ENCODE results near the gene SYT1. TPM values are rescaled to one million over a fixed set of nuclear protein-coding genes. Genes with fewer than 3 reads are reported as not detected.
A peak's percentile ranks its signal among the peaks of the same experiment; 100 is the strongest.

SYT1 gene
- total RNA-seq, 2 experiments from 2014 or later, result not detected

GRCh38 chr12:79406993-79407392, 542.4 kb downstream of the SYT1 start:
- CTCF ChIA-PET, result no interaction called here
- no peak for ATAC-seq (ENCODE audit: poor library complexity)
- intact Hi-C loops (cut with DNase I, micrococcal nuclease), result no loop called here
- Mint-ChIP-seq H3K4me1 (ENCODE audit: low read depth) (no peaks in the 10 kb centered on the region), H3K9me3 (no peaks in the 10 kb centered on the region), H3K4me3 (no peak overlapping the region), H3K27me3 (no peaks in the 10 kb centered on the region), H3K27ac (no peak overlapping the region), H3K36me3 (ENCODE audit: low read depth) (no peaks in the 10 kb centered on the region)
- no peak for TF ChIP-seq CTCF (IDR thresholded peaks at IDR 0.05)
- no peak overlapping the region for H3K27ac ChIP-seq (ENCODE audit: low read depth in 1 of 2, low read length in 2 of 2)
- peaks cover 0 to 1% of the 10 kb centered on the region in 2 experiments for H3K9me3 ChIP-seq (ENCODE audit: control insufficient read depth in 1 of 2, insufficient read depth in 1 of 2, low read length in 2 of 2)
- H3K27me3 ChIP-seq (ENCODE audit: control insufficient read depth in 1 of 2, insufficient read depth in 2 of 2, low read length in 2 of 2), result no peaks in the 10 kb centered on the region
- no peak for DNase-seq
- no peaks in the 10 kb centered on the region for H3K4me1 ChIP-seq (ENCODE audit: insufficient read depth, low read length)
- POLR2A ChIA-PET, result no interaction called here
- no peaks in the 10 kb centered on the region for H3K36me3 ChIP-seq (ENCODE audit: insufficient read depth, low read length)
- no peak overlapping the region for H3K4me3 ChIP-seq (ENCODE audit: low read length)

- Mint-ChIP-seq H3K27me3 (no peaks in the 10 kb centered on the region), H3K4me3 (no peak overlapping the region), H3K9me3 (no peaks in the 10 kb centered on the region), H3K4me1 (ENCODE audit: low read depth) (no peaks in the 10 kb centered on the region), H3K27ac (no peak overlapping the region), H3K36me3 (ENCODE audit: low read depth) (no peaks in the 10 kb centered on the region)
- peak in 3 of 14 experiments; percentile 4 to 11 (median 5) for DNase-seq
- H3K27me3 ChIP-seq (ENCODE audit: control insufficient read depth in 1 of 2, insufficient read depth in 2 of 2, low read length in 2 of 2), result no peaks in the 10 kb centered on the region
- peaks cover 0 to 3% of the 10 kb centered on the region in 2 experiments for H3K9me3 ChIP-seq (ENCODE audit: control insufficient read depth in 1 of 2, insufficient read depth in 1 of 2, low read length in 2 of 2)
- intact Hi-C loops (cut with DNase I, micrococcal nuclease), result no loop called here
- H3K4me3 ChIP-seq (ENCODE audit: low read length), result no peak overlapping the region
- no peaks in the 10 kb centered on the region for H3K4me1 ChIP-seq (ENCODE audit: insufficient read depth, low read length)
- no peak for TF ChIP-seq CTCF (IDR thresholded peaks at IDR 0.05)
- ChIA-PET CTCF (no interaction called here), POLR2A (no interaction called here)
- H3K36me3 ChIP-seq (ENCODE audit: insufficient read depth, low read length), result no peaks in the 10 kb centered on the region
- ATAC-seq (ENCODE audit: poor library complexity), result no peak
- no peak overlapping the region for H3K27ac ChIP-seq (ENCODE audit: low read depth in 1 of 2, low read length in 2 of 2)
These were observed 543.4 kb downstream of the SYT1 start for GRCh38 chr12:79407671-79408622.

GRCh38 chr12:79408689-79409088, 544.1 kb downstream of the SYT1 start:
- no peak for ATAC-seq (ENCODE audit: poor library complexity)

More at GRCh38 chr12:79408689-79409088, 544.1 kb downstream of the SYT1 start:
- Histone ChIP-seq H3K36me3 (ENCODE audit: insufficient read depth, low read length) (no peaks in the 10 kb centered on the region), H3K27ac (ENCODE audit: low read depth in 1 of 2, low read length in 2 of 2) (no peak overlapping the region), H3K27me3 (ENCODE audit: control insufficient read depth in 1 of 2, insufficient read depth in 2 of 2, low read length in 2 of 2) (no peaks in the 10 kb centered on the region), H3K9me3 (ENCODE audit: control insufficient read depth in 1 of 2, insufficient read depth in 1 of 2, low read length in 2 of 2) (peaks cover 0 to 3% of the 10 kb centered on the region in 2 experiments), H3K4me3 (ENCODE audit: low read length) (no peak overlapping the region), H3K4me1 (ENCODE audit: insufficient read depth, low read length) (no peaks in the 10 kb centered on the region)
- H3K27me3 Mint-ChIP-seq, result no peaks in the 10 kb centered on the region
- H3K4me3 Mint-ChIP-seq, result no peak overlapping the region
- no peaks in the 10 kb centered on the region for H3K36me3 Mint-ChIP-seq (ENCODE audit: low read depth)
- intact Hi-C loops (cut with DNase I, micrococcal nuclease), result no loop called here
- CTCF ChIA-PET, result no interaction called here
- POLR2A ChIA-PET, result no interaction called here
- DNase-seq, result no peak
- TF ChIP-seq CTCF (IDR thresholded peaks at IDR 0.05), result no peak
- no peaks in the 10 kb centered on the region for H3K4me1 Mint-ChIP-seq (ENCODE audit: low read depth)
- no peak overlapping the region for H3K27ac Mint-ChIP-seq
- H3K9me3 Mint-ChIP-seq, result no peaks in the 10 kb centered on the region
